Stimulated activated CD8-positive, alpha-beta memory T cell treated with anti-CD3 and anti-CD28 coated beads, Interleukin-15, amount 100 ng/mL, for 48 hours (primary cell): ENCODE measurements around the gene SGO1.
A peak's percentile ranks its signal among the peaks of the same experiment; 100 is the strongest.
"Not testable (repeated sequence)": the region's sequence is repeated elsewhere in the genome, so short reads cannot be mapped to it uniquely, and the experiment has no call there.

ENCODE experiments used
- DNase-seq, 2 donors: peaks; one replicate each; pipeline ENCODE4 v3.0.0-alpha.2; 2020; ENCODE audit warnings: low read depth in 2 of 2

Gene SGO1

DNA sequence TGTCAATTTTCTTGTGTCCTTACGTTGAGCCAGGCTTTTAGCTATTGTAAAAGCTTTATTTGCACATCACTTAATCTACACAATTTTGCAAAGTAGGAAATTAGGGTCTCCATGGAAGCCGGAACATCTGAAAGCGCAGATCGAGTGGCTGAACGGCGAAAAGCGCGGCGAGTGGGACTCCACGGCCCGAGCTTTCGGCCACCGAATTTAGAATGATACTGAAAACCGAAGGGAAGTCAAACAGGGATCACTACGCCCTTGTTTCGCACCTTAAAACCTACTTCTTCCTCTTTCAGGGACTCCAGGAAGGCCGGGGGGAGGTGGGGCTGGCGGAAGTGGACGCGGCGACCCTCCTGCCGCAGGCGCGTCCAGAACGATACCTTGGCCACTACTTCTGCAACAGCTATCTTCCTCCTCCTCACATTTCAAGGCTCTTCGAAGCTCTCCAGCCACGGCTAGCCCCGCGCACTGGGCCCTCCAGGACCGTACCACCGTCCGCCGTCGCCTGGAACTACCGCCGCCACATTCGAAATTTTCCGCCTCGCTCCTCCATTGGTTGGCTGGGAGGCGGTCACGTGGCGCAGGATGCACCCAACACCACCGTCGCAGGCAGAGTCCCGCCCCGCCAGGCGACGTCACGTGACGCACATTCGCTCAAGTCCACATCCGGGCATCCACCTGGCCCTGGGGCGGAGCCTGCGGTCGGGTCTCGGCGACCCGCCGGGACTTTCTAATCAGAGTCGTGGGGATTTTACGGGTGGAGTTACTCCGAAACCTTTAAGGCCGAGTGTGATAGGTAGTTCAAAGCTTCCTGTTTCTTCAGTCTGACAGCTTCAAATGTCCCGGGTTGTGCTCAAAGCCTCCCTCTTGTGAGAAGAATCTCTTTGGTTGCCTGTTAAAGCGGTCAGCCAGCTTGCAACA is at the start of gene SGO1:
Gene SGO1, minus strand, starts transcription at position 528 of the 921 bp plus-strand sequence. CDS start 2,179 bp downstream, outside the sequence.
- DNase-seq: peak; percentile 99 to 100

GRCh38 chr3:20235796-20236195 is 49.8 kb upstream of the SGO1 start:
- DNase-seq: no peak

GRCh38 chr3:20232906-20233780 is 47.1 kb upstream of the SGO1 start:
- no peak for DNase-seq

GRCh38 chr3:20230954-20231353 is 44.9 kb upstream of the SGO1 start:
- no peak for DNase-seq

DNA sequence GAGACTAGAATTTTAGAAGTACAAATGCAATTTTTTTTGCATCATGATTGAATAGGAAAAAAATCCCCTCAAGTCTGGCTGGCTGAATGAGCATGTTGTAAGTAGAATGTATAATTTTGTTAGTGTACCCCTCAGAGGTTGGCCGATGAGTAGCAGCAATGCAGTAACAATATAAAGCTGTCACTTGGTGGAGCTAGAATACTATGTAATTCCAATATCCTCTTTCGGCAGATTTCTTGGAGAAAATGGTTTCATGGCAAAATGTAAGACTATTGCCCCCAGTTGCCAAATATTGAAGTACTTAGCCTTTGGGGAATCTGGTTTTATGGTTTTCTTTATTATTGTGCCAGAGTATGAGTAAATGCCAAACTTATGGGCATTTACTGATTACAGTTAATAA is 39.8 kb upstream of the SGO1 start:
- DNase-seq: no peak

DNA sequence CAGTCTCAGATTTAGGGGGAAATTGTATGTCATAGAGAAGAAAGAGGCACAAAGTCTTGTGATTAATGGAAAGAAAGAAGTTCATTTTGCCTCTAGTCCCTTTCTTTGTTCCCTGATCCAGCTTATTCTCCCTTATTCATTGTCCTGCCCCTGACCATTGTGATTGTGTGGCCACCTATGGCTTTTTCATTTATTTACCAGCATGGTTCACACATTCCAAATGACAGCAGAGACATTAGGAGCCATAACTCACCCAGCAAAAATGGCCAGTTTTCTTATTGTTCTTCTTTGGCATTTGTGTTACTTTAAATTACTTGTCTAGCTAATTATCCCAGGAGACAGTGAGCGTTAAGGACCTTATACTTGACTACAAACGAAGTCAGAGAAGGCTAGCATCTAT is 36.3 kb upstream of the SGO1 start:
- no peak for DNase-seq

DNA sequence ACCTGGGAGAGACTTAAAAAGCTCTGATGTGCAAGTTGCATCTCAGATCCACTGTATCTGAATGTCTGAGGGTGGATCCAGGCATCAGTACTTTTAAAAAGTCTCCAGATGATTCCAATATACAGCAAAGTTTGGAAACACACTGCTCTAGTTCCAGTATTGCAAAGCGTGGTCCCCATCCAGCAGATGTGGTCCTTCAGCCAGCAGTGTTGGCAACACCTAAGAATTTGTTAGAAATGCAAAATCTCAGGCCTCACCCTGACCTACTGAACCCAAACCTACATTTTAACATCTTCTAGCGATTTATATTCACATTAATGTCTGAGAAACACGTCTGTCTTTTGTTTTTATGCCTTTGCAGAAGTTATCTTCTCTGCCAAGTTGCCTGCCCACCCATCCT is 32.2 kb upstream of the SGO1 start:
- DNase-seq: no peak

DNA sequence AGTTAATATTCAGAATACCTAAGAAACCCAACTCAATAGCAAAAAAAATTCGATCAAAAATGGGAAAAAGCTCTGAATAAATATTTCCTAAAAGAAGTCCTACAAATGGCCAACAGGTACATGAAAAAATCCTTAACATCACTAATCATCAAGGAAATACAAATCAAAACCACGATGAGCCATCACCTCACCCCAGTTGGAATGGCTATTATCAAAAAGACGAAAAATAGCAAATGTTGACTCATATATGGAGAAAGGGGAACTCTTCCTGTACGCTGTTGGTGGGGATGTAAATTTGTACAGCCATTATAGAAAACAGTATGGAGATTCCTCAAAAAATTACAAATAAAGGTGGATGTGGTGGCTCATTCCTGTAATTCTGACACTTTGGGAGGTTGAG is 29.6 kb upstream of the SGO1 start:
- DNase-seq: no peak

DNA sequence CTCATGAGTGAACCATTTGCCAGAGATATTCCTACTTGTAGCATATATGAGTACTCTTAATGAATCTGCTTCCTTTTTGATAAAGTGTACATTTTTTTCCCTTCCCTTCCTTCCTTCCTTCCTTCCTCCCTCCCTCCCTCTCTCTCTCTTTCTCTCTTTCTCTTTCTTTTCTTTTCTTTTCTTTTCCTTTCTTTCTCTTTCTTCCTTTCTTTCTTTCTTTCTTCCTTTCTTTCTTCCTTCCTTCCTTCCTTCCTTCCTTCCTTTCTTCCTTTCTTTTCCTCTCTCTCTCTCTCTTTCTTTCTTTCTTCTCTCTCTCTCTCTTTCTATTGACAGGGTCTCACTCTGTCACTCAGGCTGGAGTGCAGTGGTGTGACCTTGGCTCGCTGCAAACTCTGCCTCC is 27.5 kb upstream of the SGO1 start:
- not testable (repeated sequence) for DNase-seq

GRCh38 chr3:20207945-20208344 is 21.9 kb upstream of the SGO1 start:
- not testable (repeated sequence) for DNase-seq

GRCh38 chr3:20205898-20206297 is 19.9 kb upstream of the SGO1 start:
- DNase-seq: not testable (repeated sequence)

- no peak for DNase-seq
These were observed 15.1 kb upstream of the SGO1 start for GRCh38 chr3:20201143-20201542.

DNA sequence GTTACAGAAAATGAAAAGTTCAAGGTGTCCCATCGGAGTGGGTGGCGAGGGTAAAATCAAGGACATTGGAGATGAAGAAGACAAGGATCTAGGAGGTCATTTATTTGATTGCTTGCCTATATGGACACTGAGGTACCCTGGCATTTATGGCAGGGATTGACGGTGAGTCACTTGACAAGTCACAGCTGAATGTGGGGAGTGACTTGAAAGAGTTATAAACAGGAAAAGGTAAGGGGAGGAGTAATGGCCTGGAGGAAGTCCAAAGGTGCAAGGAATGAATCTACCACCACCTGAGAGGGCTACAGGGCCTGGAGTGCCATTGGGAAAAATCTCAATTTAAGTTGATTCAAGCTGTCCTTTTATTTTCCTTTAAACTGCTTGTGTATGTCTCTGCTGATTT is 11.8 kb upstream of the SGO1 start:
- no peak for DNase-seq

GRCh38 chr3:20194793-20195460 is 8.9 kb upstream of the SGO1 start:
- no peak for DNase-seq

DNA sequence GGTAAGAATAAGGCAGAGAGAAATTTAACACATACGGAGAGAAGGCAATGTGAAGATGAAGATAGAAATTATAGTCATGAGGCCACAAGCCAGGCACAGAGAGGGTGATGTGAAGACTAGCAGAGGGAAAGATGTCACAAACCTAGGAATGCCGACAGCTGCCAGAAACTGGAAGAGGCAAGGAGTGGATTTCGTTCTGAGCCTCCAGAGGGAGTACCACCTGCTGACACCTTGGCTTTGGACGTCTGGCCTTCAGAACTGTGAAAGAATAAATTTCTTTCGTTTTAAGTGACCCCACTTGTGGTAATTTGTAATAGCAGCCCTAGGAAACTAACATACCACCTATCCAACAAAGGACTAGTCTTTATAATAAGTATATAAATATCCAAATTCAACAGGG is 5.0 kb upstream of the SGO1 start:
- no peak for DNase-seq

DNA sequence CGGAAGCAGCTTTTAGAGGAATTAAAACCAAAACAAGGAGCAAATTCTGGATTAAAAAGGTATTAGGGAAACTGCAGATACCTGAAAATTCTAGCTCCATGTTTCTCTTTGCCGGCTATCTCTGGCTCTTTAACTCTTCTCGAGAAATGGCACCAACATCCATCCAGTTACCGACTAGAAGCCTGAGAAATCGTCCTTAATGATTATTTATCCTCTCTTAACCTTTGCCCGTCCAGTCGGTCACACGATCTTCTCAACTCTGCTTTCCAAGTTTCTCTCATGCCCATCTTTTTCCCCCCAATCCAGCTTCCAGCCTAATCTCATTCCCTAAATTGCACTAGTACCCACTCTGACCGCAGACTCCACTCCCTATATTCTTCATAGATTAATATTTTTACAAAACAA is 596 bp upstream of the SGO1 start:
- DNase-seq: no peak

GRCh38 chr3:20185331-20185678 is 701 bp downstream of the SGO1 start:
- DNase-seq: no peak

DNA sequence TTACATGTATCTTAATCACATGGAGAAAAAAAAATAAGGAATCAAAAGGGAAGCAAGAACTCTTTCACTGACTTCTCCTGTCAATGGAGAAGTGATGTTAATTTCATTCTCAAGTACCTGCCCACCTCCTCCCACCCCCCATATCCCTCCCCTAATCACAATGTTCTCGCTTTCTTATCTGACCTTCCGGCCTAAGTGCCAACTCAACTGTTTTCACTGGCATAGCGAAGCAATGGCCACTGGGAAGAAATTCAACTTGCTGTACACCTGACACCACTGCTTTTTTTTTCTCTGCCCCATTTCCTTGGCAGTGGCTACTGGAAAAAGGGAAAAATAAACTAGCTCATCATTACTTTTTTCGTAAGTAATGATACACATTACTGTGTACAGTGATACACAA is 3.8 kb downstream of the SGO1 start:
- DNase-seq: no peak

DNA sequence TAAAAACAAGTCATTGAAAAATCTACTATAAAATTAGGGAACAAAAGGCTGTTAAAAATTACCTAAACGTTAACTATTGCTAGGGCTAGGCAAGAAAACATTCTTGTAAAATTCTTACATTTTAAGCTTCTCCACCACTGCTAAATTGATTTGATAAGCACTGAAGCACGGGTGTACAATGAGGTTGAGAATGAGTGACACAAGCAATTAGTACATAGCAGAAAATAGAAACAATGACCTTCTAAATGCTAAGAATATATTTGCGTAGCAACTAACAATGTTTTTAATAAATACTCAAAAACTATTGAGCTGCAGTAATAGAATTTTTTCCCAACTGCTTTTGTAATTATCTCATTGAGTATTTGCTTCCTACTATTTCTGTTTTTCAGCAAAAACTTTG is 4.7 kb downstream of the SGO1 start:
- DNase-seq: no peak

DNA sequence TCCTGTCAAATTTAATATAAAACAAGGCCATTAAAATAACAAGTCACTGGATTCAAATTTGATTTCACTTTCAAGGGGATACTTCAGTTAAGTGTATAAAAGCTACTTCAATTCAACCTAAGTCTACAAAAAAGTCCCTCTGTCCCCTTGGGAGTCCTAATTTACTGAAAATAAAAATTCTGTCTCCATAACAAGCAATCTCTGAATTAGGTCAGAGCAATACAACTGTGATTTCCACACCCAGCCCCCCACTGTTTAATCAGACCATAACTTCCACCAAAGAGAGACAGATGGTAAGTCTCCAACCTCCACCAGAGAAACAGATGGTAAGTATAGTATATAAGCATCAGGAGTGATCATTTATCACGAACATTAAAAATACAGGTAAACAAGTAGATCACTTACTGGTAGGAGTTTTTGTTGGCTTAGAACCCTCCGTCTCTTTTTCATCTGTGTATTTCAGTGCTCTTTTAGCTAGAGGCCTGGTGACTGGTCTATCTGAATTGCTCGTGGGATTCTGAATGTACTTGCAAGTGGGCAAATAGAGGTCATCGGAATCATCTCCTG is 12.1 kb downstream of the SGO1 start:
- DNase-seq: no peak

DNA sequence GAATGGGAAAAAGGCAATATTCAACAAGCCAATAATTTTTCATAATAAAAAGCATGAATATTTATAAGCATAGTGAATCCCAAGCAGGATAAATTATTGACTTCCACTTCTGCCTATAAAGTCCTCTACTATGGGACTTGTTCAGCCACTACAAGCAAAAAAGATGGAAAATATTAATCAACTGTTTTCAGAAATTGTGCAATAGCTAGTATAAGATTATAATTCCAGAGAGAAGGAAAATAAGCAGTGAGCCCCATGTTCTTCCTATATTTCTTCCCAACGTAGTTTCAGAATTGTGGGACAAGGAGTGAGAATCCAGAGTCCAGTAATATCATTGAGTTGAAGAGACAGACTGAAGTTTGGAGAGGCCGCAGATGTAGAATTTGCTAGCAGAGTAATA is 24.3 kb downstream of the SGO1 start:
- DNase-seq: no peak

GRCh38 chr3:20160230-20160629 is 25.8 kb downstream of the SGO1 start:
- no peak for DNase-seq
